ENCODE results near the gene BCAR3. TPM values are rescaled to one million over a fixed set of nuclear protein-coding genes. Genes with fewer than 3 reads are reported as not detected.

BCAR3 gene
- total RNA-seq, 6 experiments from 2014 or later, result 24.4 to 55.1 (median 26.2) TPM

DNA sequence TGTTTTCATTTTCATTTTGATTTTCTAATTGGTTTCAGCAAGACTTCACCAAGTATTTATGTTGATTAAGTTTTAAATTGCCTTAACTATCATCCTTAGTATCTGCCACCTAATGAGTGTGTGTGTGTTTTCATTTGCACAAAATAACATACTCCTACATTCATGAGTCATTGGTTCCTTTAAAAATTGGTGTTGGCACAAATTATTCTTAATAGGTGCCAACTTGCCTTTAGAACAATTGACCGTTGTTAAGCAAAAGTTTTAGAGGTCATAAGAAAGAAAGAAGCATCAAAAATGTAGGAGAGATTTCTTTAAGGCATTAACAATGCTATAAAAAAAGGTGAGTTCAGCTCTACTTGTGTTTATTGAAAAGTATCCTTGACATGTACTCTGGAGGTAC, 156.2 kb downstream of the BCAR3 start:
- H3K4me1 Mint-ChIP-seq (ENCODE audit: low read depth), result no peaks in the 10 kb centered on the region
- DNase-seq, result no peak
- H3K27ac Mint-ChIP-seq, result no peak overlapping the region
- no peaks in the 10 kb centered on the region for H3K36me3 Mint-ChIP-seq (ENCODE audit: low read depth)
- TF ChIP-seq, protein P1, sequence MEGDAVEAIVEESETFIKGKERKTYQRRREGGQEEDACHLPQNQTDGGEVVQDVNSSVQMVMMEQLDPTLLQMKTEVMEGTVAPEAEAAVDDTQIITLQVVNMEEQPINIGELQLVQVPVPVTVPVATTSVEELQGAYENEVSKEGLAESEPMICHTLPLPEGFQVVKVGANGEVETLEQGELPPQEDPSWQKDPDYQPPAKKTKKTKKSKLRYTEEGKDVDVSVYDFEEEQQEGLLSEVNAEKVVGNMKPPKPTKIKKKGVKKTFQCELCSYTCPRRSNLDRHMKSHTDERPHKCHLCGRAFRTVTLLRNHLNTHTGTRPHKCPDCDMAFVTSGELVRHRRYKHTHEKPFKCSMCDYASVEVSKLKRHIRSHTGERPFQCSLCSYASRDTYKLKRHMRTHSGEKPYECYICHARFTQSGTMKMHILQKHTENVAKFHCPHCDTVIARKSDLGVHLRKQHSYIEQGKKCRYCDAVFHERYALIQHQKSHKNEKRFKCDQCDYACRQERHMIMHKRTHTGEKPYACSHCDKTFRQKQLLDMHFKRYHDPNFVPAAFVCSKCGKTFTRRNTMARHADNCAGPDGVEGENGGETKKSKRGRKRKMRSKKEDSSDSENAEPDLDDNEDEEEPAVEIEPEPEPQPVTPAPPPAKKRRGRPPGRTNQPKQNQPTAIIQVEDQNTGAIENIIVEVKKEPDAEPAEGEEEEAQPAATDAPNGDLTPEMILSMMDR (IDR thresholded peaks at IDR 0.05), result no peak
- no peak overlapping the region for H3K4me3 Mint-ChIP-seq
- H3K9me3 Mint-ChIP-seq, result no peaks in the 10 kb centered on the region
- peaks cover 3% of the 10 kb centered on the region for H3K27me3 Mint-ChIP-seq (ENCODE audit: insufficient read depth)

- TF ChIP-seq, protein P1 (IDR thresholded peaks at IDR 0.05), result no peak
- H3K4me1 Mint-ChIP-seq (ENCODE audit: low read depth), result peaks cover 15% of the 10 kb centered on the region; the same call in 1 of the 2 replicates
- no peak for DNase-seq
- H3K36me3 Mint-ChIP-seq (ENCODE audit: low read depth), result no peaks in the 10 kb centered on the region
- peaks cover 3% of the 10 kb centered on the region for H3K27me3 Mint-ChIP-seq (ENCODE audit: insufficient read depth)
- H3K9me3 Mint-ChIP-seq, result no peaks in the 10 kb centered on the region
- no peak overlapping the region for H3K27ac Mint-ChIP-seq
- H3K4me3 Mint-ChIP-seq, result no peak overlapping the region
Measured at GRCh38 chr1:93522721-93523120, 158.9 kb downstream of the BCAR3 start.

DNA sequence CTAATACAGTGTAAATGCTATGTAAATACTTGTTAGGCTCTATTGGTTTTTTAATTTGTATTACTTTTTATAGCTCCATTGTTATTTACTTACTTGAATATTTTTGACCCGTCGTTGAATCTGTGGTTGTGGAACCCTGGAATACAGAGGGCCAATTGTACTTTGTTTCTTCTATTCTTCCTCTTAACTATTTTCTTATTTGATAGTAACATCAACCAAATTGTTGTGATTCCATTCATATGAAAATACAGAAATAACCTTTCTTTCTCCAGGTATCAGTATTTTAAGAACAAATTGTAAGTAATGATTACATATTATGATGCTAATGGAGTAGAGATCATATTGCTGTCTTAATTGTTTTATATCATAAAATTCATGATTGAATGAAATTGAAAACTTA, 160.0 kb downstream of the BCAR3 start:
- Mint-ChIP-seq H3K27ac (no peak overlapping the region), H3K4me3 (no peak overlapping the region), H3K9me3 (no peaks in the 10 kb centered on the region), H3K27me3 (ENCODE audit: insufficient read depth) (peaks cover 3% of the 10 kb centered on the region), H3K4me1 (ENCODE audit: low read depth) (peaks cover 15% of the 10 kb centered on the region; the same call in 1 of the 2 replicates), H3K36me3 (ENCODE audit: low read depth) (no peaks in the 10 kb centered on the region)
- TF ChIP-seq, protein P1 (IDR thresholded peaks at IDR 0.05), result no peak
- no peak for DNase-seq

DNA sequence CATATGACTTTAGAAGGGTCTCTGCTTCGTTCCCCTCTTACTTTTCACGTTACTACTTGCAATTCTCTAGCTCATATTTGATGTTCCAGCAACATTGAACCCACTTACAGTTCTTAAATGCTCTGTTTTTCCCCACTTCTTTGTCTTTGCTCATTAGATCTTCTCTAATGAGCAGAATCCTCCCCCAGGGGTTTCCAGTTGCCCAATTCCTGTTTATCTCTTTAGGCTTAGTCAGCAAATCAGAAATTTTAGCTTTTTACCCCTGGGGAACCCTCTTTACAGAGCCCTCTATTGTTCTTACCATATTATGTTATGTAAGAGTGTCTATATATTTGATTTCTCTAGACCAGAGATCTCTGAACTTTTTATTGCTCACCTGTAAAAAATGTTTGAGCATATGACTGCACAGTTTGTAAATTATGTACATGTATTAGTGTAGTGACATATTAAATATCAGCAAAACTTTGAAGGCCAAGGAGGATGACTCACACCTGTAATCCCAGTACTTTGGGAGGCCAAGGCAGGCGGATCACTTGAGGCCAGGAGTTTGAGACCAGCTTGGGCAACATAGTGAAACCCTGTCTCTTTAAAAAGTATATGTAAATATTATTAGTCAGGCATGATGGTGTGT, 162.3 kb downstream of the BCAR3 start:
- peak; percentile 26 for DNase-seq
- H3K4me3 Mint-ChIP-seq, result no peak overlapping the region
- H3K4me1 Mint-ChIP-seq (ENCODE audit: low read depth), result peaks cover 15% of the 10 kb centered on the region; the same call in 1 of the 2 replicates
- H3K27ac Mint-ChIP-seq, result no peak overlapping the region; the same call in 1 of the 2 replicates
- H3K9me3 Mint-ChIP-seq, result no peaks in the 10 kb centered on the region
- H3K36me3 Mint-ChIP-seq (ENCODE audit: low read depth), result no peaks in the 10 kb centered on the region
- peaks cover 2% of the 10 kb centered on the region for H3K27me3 Mint-ChIP-seq (ENCODE audit: insufficient read depth)
- TF ChIP-seq, protein P1 (IDR thresholded peaks at IDR 0.05), result no peak

DNA sequence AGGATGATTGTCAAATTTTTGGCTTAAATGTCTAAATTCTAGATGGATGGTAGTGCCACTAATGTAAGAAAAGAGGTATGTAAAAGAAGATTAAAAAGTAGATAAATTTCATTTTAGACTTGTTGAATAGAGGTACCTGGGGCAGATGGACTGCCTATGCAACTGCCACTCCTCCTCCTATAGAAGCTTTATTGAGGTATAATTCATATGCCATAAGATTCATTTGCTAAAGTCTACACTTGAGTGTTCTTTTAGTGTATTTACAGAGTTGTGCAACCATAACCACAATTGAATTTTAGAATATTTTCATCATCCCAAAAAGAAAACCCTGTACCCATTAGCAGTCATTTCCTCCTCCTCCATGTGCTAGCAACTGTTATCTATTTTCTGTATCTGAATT, 163.1 kb downstream of the BCAR3 start:
- Mint-ChIP-seq H3K4me3 (no peak overlapping the region; the same call in 1 of the 2 replicates), H3K36me3 (ENCODE audit: low read depth) (no peaks in the 10 kb centered on the region), H3K4me1 (ENCODE audit: low read depth) (peaks cover 15% of the 10 kb centered on the region; the same call in 1 of the 2 replicates), H3K27me3 (ENCODE audit: insufficient read depth) (peaks cover 2% of the 10 kb centered on the region), H3K9me3 (no peaks in the 10 kb centered on the region), H3K27ac (no peak overlapping the region)
- DNase-seq, result no peak
- TF ChIP-seq, protein P1 (IDR thresholded peaks at IDR 0.05), result no peak

Data from HFFc6 (cell line).